Trophoblast cell (in vitro differentiated cells and primary cell): ENCODE results near the gene FAM107B.

ENCODE experiments used
- DNase-seq, 2 donors: peaks; one replicate each; pipeline ENCODE4 v3.0.0-alpha.2; 2016
- H2AFZ ChIP-seq: 2 replicates; pipeline ENCODE4 v1.6.1; 2013; ENCODE audit warnings: low read length, moderate library complexity, mild to moderate bottlenecking; ENCODE audit not compliant: insufficient read depth, poor library complexity
- H2AK5ac ChIP-seq: 2 replicates; pipeline ENCODE4 v1.6.1; 2013; ENCODE audit warnings: mild to moderate bottlenecking, low read length
- H2BK120ac ChIP-seq: 2 replicates; pipeline ENCODE4 v1.6.1; 2013; ENCODE audit warnings: low read length, mild to moderate bottlenecking, moderate library complexity; ENCODE audit not compliant: insufficient read depth, poor library complexity
- H2BK12ac ChIP-seq: 2 replicates; pipeline ENCODE4 v1.6.1; 2013; ENCODE audit warnings: mild to moderate bottlenecking, low read length, moderate library complexity
- H2BK5ac ChIP-seq: 2 replicates; pipeline ENCODE4 v1.6.1; 2013; ENCODE audit warnings: low read length, low read depth, moderate library complexity, mild to moderate bottlenecking; ENCODE audit not compliant: poor library complexity
- H3K14ac ChIP-seq: 2 replicates; pipeline ENCODE4 v1.6.1; 2013; ENCODE audit warnings: mild to moderate bottlenecking, low read length
- H3K18ac ChIP-seq: 2 replicates; pipeline ENCODE4 v1.6.1; 2013; ENCODE audit warnings: mild to moderate bottlenecking, low read length
- H3K23ac ChIP-seq: 2 replicates; pipeline ENCODE4 v1.6.1; 2013; ENCODE audit warnings: low read length
- H3K27ac ChIP-seq: 2 replicates; pipeline ENCODE4 v1.5.1; 2013; ENCODE audit warnings: low read depth, mild to moderate bottlenecking, inconsistent platforms, low read length, moderate library complexity
- H3K27me3 ChIP-seq: 2 replicates; pipeline ENCODE4 v1.6.1; 2013; ENCODE audit warnings: inconsistent platforms, mild to moderate bottlenecking, low read length, moderate library complexity; ENCODE audit not compliant: insufficient read depth
- H3K36me3 ChIP-seq, 2 experiments: 1 replicate in 1 of 2; 2 replicates in 1 of 2; pipeline ENCODE4 v1.6.1; 2013; ENCODE audit warnings: low read length in 2 of 2, mild to moderate bottlenecking in 2 of 2, moderate library complexity in 1 of 2; ENCODE audit not compliant: insufficient read depth in 2 of 2, control insufficient read depth in 1 of 2
- H3K4ac ChIP-seq: 2 replicates; pipeline ENCODE4 v1.6.1; 2013; ENCODE audit warnings: low read depth, mild to moderate bottlenecking, low read length, moderate library complexity
- H3K4me1 ChIP-seq, 2 experiments: 1 replicate in 1 of 2; 2 replicates in 1 of 2; pipeline ENCODE4 v1.6.1; 2013; ENCODE audit warnings: low read length in 2 of 2, mild to moderate bottlenecking in 2 of 2, moderate library complexity in 1 of 2; ENCODE audit not compliant: insufficient read depth in 2 of 2, control insufficient read depth in 1 of 2
- H3K4me2 ChIP-seq: 2 replicates; pipeline ENCODE4 v1.6.1; 2013; ENCODE audit warnings: inconsistent platforms, mild to moderate bottlenecking, low read length, moderate library complexity
- H3K4me3 ChIP-seq: 2 replicates; pipeline ENCODE4 v1.5.1; 2013; ENCODE audit warnings: mild to moderate bottlenecking, low read depth, low read length, inconsistent platforms
- H3K79me1 ChIP-seq: one replicate; pipeline ENCODE4 v1.6.1; 2013; ENCODE audit warnings: low read length
- H3K79me2 ChIP-seq: 2 replicates; pipeline ENCODE4 v1.6.1; 2013; ENCODE audit warnings: low read length, mild to moderate bottlenecking; ENCODE audit not compliant: control insufficient read depth, insufficient read depth, poor library complexity
- H3K9ac ChIP-seq: 2 replicates; pipeline ENCODE4 v1.6.1; 2013; ENCODE audit warnings: mild to moderate bottlenecking, low read length
- H3K9me3 ChIP-seq: 2 replicates; pipeline ENCODE4 v1.6.1; 2013; ENCODE audit warnings: low read depth, mild to moderate bottlenecking, control low read depth, inconsistent platforms, low read length; ENCODE audit not compliant: insufficient read depth
- H4K12ac ChIP-seq: 2 replicates; pipeline ENCODE4 v1.6.1; 2013; ENCODE audit warnings: low read depth, mild to moderate bottlenecking, low read length, moderate library complexity
- H4K8ac ChIP-seq: 2 replicates; pipeline ENCODE4 v1.6.1; 2013; ENCODE audit warnings: low read depth, mild to moderate bottlenecking, low read length, moderate library complexity
- H4K91ac ChIP-seq: one replicate; pipeline ENCODE4 v1.6.1; 2013; ENCODE audit warnings: low read depth, mild to moderate bottlenecking, low read length, moderate library complexity
- WGBS: extraction: QIAGEN DNeasy Blood & Tissue Kit; methylation state at CpG from one replicate; pipeline ENCODE4 v1.1.7; 2013; ENCODE audit warnings: missing lambda C conversion rate; ENCODE audit not compliant: insufficient read length, insufficient coverage; ENCODE audit errors: extremely low coverage; 5-methylcytosine and 5-hydroxymethylcytosine counted together

FAM107B gene

GRCh38 chr10:14602807-14603533, 171.7 kb downstream of the FAM107B start:
- Histone ChIP-seq H3K79me2 (peaks cover 11% of the 10 kb centered on the region), H2BK5ac (no peak overlapping the region), H3K4me2 (peak overlapping the region; percentile 97), H3K4me3 (peak overlapping the region; percentile 87), H3K9ac (peak overlapping the region; percentile 85), H3K27me3 (no peaks in the 10 kb centered on the region), H3K23ac (peak overlapping the region; percentile 90), H3K14ac (no peak overlapping the region), H3K4ac (peak overlapping the region; percentile 7), H4K12ac (no peak overlapping the region), H2AFZ (no peak overlapping the region), H4K91ac (no peak overlapping the region), H2AK5ac (no peak overlapping the region), H2BK120ac (no peak overlapping the region), H3K9me3 (no peaks in the 10 kb centered on the region), H3K4me1 (peaks cover 15 to 25% of the 10 kb centered on the region in 2 experiments), H3K27ac (no peak overlapping the region), H3K36me3 (peaks cover 15 to 25% of the 10 kb centered on the region in 2 experiments), H3K18ac (no peak overlapping the region), H4K8ac (no peak overlapping the region), H3K79me1 (peaks cover 16% of the 10 kb centered on the region), H2BK12ac (no peak overlapping the region)
- no CpG with 5 or more reads among the region's 9 CpGs for WGBS
- DNase-seq = no peak

GRCh38 chr10:14601872-14602725, 172.6 kb downstream of the FAM107B start:
- H2BK12ac ChIP-seq = no peak overlapping the region
- H3K27ac ChIP-seq = no peak overlapping the region
- no peak overlapping the region for H2BK5ac ChIP-seq
- peaks cover 16% of the 10 kb centered on the region for H3K79me1 ChIP-seq
- peak overlapping the region; percentile 40 for H3K4me2 ChIP-seq
- H3K23ac ChIP-seq = no peak overlapping the region
- H3K18ac ChIP-seq = no peak overlapping the region
- H3K9me3 ChIP-seq = no peaks in the 10 kb centered on the region
- H2AK5ac ChIP-seq = no peak overlapping the region
- no peaks in the 10 kb centered on the region for H3K27me3 ChIP-seq
- H4K8ac ChIP-seq = no peak overlapping the region
- H3K36me3 ChIP-seq = peaks cover 17 to 28% of the 10 kb centered on the region in 2 experiments
- WGBS = no CpG with 5 or more reads among the region's 16 CpGs
- no peak overlapping the region for H3K4ac ChIP-seq
- no peak overlapping the region for H4K91ac ChIP-seq
- peaks cover 15 to 25% of the 10 kb centered on the region in 2 experiments for H3K4me1 ChIP-seq
- H2BK120ac ChIP-seq = no peak overlapping the region
- no peak overlapping the region for H3K4me3 ChIP-seq
- H3K9ac ChIP-seq = no peak overlapping the region
- H3K14ac ChIP-seq = no peak overlapping the region
- H3K79me2 ChIP-seq = peaks cover 11% of the 10 kb centered on the region
- no peak overlapping the region for H2AFZ ChIP-seq
- peak; percentile 83 to 87 for DNase-seq
- no peak overlapping the region for H4K12ac ChIP-seq

GRCh38 chr10:14601326-14601725, 173.4 kb downstream of the FAM107B start:
- DNase-seq = no peak
- Histone ChIP-seq H4K12ac (no peak overlapping the region), H3K27me3 (no peaks in the 10 kb centered on the region), H2BK5ac (no peak overlapping the region), H3K27ac (no peak overlapping the region), H3K9ac (no peak overlapping the region), H3K18ac (no peak overlapping the region), H3K4me2 (peak overlapping the region; percentile 40), H3K14ac (no peak overlapping the region), H3K4me3 (no peak overlapping the region), H2BK12ac (no peak overlapping the region), H3K4me1 (peaks cover 15 to 25% of the 10 kb centered on the region in 2 experiments), H2AFZ (no peak overlapping the region), H3K79me1 (peaks cover 16% of the 10 kb centered on the region), H3K79me2 (peaks cover 11% of the 10 kb centered on the region), H4K91ac (no peak overlapping the region), H3K23ac (no peak overlapping the region), H3K4ac (peak overlapping the region; percentile 73), H2BK120ac (no peak overlapping the region), H3K9me3 (no peaks in the 10 kb centered on the region), H3K36me3 (peaks cover 17 to 28% of the 10 kb centered on the region in 2 experiments), H4K8ac (no peak overlapping the region), H2AK5ac (peak overlapping the region; percentile 67)
- no CpG with 5 or more reads among the region's 4 CpGs for WGBS

- no peak overlapping the region for H3K14ac ChIP-seq
- no peak overlapping the region for H4K91ac ChIP-seq
- no peak overlapping the region for H3K4me2 ChIP-seq
- H4K8ac ChIP-seq = no peak overlapping the region
- H2AFZ ChIP-seq = no peak overlapping the region
- H4K12ac ChIP-seq = no peak overlapping the region
- no peak for DNase-seq
- peak overlapping the region; percentile 29 for H3K4ac ChIP-seq
- no peak overlapping the region for H3K27ac ChIP-seq
- no peak overlapping the region for H3K4me3 ChIP-seq
- peaks cover 12% of the 10 kb centered on the region for H3K79me1 ChIP-seq
- no peak overlapping the region for H3K9ac ChIP-seq
- H3K9me3 ChIP-seq = no peaks in the 10 kb centered on the region
- no peak overlapping the region for H2BK120ac ChIP-seq
- H3K23ac ChIP-seq = no peak overlapping the region
- H3K4me1 ChIP-seq = peaks cover 10 to 21% of the 10 kb centered on the region in 2 experiments
- no peak overlapping the region for H2AK5ac ChIP-seq
- peaks cover 12% of the 10 kb centered on the region for H3K79me2 ChIP-seq
- H3K27me3 ChIP-seq = no peaks in the 10 kb centered on the region
- peaks cover 21 to 33% of the 10 kb centered on the region in 2 experiments for H3K36me3 ChIP-seq
- H2BK5ac ChIP-seq = no peak overlapping the region
- peak overlapping the region; percentile 25 for H3K18ac ChIP-seq
- no peak overlapping the region for H2BK12ac ChIP-seq
- WGBS = 100% methylated on average over 1 of the region's 8 CpGs
Observed at GRCh38 chr10:14600065-14600464, 174.6 kb downstream of the FAM107B start.
